NCI-H1417 (cell line): ENCODE data around the gene PRIM2.
"Not testable (repeated sequence)": the region's sequence is repeated elsewhere in the genome, so short reads cannot be mapped to it uniquely, and the experiment has no call there.

Experiments
- DNase-seq, 3 experiments: peaks; one replicate each; lab custom pipeline; 2025; lab: John Stamatoyannopoulos, UW

Gene PRIM2

DNA sequence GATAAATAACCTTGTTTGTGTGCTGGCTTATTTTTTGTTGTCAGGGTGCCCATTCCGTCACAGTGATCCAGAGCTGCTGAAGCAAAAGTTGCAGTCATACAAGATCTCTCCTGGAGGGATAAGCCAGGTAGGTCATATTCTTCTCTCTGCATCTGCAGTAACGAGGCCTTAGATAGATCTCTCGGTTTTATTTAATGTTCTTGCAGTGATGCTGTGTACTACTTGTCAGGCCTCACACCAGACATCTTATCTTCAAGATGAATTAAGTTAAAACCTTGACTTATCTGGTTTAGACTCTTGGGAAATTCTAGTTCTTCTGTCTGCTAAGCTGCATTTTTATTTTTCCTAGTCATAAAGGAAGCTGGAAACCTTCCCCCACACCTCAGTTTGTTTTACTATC lies 288.9 kb downstream of the PRIM2 start:
- DNase-seq, result not testable (repeated sequence)

DNA sequence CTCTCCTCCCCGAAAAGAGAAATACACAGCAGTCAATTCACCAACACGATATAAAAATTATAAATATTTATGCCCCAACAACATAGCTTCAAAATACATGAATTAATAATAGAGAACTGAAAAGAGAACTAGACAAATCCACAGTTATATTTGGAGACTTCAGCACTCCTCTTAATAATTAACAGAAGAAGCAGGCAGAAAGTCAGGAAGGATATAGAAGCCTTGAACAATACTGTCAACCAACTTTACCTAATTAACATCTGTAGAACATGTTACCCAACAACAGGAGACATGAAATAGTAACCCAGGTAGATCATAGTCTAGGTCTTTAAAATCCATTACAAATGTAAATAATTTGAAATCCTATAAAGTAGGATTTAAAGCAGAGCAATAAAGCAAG lies 293.2 kb downstream of the PRIM2 start:
- DNase-seq, result not testable (repeated sequence)

DNA sequence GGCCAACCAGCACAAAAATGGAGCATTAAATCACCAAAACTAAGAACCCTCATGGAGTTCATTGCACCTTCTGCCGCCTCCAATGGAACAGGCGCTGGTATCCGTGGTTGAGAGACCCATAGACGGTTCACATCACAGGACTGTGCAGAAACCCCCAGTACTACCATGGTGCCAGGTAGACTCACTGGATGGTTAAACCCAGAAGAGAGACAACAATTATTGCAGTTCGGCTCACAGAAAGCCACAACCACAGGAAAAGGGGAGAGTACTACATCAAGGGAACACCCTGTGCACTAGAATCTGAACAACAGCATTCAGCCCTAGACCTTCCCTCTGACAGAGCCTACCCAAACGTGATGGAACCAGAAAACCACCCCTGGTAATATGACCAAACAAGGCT lies 301.5 kb downstream of the PRIM2 start:
- not testable (repeated sequence) for DNase-seq

DNA sequence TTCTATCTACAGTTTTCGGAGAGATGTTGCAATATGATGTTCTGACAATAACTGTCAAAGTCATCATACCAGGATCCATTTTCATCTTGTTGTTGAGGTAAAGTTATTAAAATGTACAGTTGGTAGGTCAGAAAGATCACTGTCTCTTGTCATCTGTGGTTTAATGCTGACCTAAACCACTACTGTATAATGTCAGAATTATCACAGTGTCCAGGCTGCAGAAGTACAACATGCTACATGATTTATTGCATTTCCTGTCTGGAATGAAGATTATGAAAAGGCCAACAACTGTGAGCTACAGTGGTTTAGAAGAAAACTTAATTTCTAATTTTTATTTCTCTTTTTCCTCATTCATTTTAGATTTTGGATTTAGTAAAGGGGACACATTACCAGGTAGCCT lies 314.3 kb downstream of the PRIM2 start:
- DNase-seq, result not testable (repeated sequence)

DNA sequence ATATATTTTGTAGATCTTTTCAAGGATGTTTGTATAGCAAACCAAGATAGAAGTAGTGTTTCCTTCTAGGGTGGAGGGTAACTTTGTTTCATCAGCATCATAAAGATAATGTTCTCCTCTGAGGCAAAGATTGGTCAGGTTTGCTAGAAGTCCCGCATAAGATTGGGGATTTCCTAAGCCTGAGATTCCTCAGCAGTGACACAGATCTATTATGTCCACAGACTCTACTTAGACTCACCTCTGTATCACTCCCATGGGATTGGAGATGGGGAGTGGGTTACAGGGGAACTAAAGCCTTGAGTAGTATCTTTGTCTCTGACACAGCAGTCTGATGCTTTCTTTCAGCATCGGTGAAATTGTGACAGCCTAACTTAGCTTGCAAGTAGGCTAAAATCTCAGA lies 341.1 kb downstream of the PRIM2 start:
- not testable (repeated sequence) for DNase-seq

- not testable (repeated sequence) for DNase-seq
Measured at GRCh38 chr6:57659794-57660193, 342.4 kb downstream of the PRIM2 start.

DNA sequence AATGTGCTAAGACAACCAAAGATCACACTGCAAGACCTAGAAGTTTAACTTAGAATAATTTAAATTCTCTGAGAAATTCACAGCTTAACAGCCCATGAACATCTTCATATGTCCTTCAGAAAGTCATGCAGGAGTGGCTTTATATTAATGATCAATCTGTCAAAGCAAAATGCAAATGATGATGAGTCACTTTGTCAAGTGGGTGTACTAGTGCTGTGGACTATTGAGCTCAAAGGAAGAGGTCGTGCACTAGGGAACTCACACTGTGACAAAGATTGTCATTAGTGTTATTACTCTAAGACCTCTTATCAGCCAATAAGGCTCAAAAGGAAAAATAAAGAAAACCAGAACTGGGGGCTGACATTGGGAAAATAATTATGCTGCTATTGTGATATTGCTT lies 343.5 kb downstream of the PRIM2 start:
- not testable (repeated sequence) for DNase-seq

DNA sequence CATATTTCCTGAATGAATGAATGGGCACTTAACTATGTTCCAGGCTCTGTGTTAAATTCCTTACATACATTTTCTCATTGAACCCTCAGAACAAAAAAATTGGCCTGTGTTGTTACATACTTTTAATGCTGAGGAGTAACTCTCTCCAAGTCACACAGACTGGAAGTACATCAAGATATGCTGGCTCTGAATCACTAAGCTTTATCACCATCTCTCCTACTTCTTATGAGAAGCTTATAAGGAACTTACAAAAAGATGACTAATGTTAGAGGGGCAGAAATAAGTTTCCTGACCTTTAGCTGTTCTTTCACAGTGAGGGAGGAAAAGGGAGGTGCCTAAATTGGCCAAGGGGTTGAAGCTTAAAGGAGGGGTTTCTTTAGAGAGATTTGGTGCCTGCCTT lies 350.7 kb downstream of the PRIM2 start:
- not testable (repeated sequence) for DNase-seq

DNA sequence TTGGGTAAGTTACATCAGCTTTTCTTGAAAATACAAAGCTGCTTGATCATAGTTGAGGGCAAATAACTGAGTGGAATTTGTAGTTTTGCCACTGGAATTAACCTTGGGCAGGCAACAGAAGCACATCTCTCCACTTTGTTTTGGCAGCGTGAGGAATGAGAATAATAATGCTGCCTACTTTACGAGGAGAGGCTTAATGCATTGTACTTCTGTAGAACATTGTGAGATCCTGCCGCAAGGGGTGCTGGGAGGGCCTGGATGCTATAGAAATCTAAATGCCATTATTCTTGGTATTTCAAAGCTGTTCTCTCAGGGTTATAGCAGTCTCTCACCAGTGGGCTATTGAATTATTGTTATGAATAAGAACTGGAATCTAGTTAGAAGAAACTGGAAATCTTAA lies 353.8 kb downstream of the PRIM2 start:
- DNase-seq, result not testable (repeated sequence)

GRCh38 chr6:57671937-57672627 lies 354.7 kb downstream of the PRIM2 start:
- not testable (repeated sequence) for DNase-seq

- peak in 1 of 3 experiments; percentile 9 for DNase-seq
Measured at GRCh38 chr6:57673281-57673680, 355.9 kb downstream of the PRIM2 start.

- not testable (repeated sequence) for DNase-seq
Measured at GRCh38 chr6:57675386-57675785, 358.0 kb downstream of the PRIM2 start.

- DNase-seq, result not testable (repeated sequence)
Measured at GRCh38 chr6:57696382-57696781, 379.0 kb downstream of the PRIM2 start.
